ENCODE results near the gene RNF112.

DNA sequence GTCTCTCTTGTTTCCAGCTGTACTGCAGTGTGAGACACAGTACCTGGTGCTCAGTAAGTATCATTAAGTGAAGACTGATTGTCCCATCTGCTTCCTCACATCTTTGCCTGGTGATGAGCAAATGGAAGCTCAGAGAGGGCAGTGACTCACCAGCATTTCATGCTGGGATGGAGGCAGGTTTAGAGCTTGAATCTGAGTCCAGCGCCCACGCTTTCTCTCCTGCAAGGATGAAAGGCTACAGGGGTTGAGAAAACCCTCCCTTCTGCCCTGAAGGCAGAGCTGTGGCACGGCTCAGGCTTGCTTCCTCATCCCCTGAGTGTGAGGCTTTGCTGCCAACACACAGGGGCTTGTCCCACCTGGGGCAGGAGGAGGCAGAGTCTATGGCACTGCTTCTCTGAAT lies 1.5 kb upstream of the RNF112 start:
- TF ChIP-seq CTCF (IDR thresholded peaks at IDR 0.05; ENCODE audit: insufficient read depth, low read depth, low read length) = no peak
- TF ChIP-seq EZH2 (IDR thresholded peaks at IDR 0.05; ENCODE audit: insufficient read depth, low read length) = no peak

All from astrocyte (in vitro differentiated cells and primary cell).